Stimulated activated naive B cell treated with anti-CD40 and anti-IgM and Interleukin-4, amounts not matched to agents 10 μg/mL and 1 μg/mL and 100 μg/mL, for 72 hours (primary cell): ENCODE measurements around the gene ADAT1.
"Not testable (repeated sequence)": the region's sequence is repeated elsewhere in the genome, so short reads cannot be mapped to it uniquely, and the experiment has no call there.

Experiments
- ATAC-seq, 2 donors: fragments of 150-1000 bp; cut with Tn5 transposase; replicated peaks; 2 replicates each; pipeline ENCODE4 v1.10.0; 2021; ENCODE audit warnings: moderate library complexity in 1 of 2
- DNase-seq: peaks from one replicate; pipeline ENCODE4 v3.0.0; 2021
- H3K27ac Mint-ChIP-seq: one replicate; pipeline ENCODE4 v1.8.0; 2022; ENCODE audit warnings: mild to moderate bottlenecking, mixed read lengths
- H3K27me3 Mint-ChIP-seq, 2 donors: one replicate each; pipeline ENCODE4 v1.8.0; 2022; ENCODE audit warnings: mixed read lengths in 2 of 2
- H3K36me3 Mint-ChIP-seq, 2 donors: one replicate each; pipeline ENCODE4 v1.8.0; 2022; ENCODE audit warnings: mixed read lengths in 2 of 2, mild to moderate bottlenecking in 1 of 2
- H3K4me1 Mint-ChIP-seq, 2 donors: one replicate each; pipeline ENCODE4 v1.8.0; 2022; ENCODE audit warnings: mixed read lengths in 2 of 2, mild to moderate bottlenecking in 1 of 2
- H3K4me3 Mint-ChIP-seq, 2 donors: one replicate each; pipeline ENCODE4 v1.8.0; 2022; ENCODE audit warnings: mild to moderate bottlenecking in 2 of 2, mixed read lengths in 2 of 2, moderate library complexity in 1 of 2
- H3K9me3 Mint-ChIP-seq, 2 donors: one replicate each; pipeline ENCODE4 v1.8.0; 2022; ENCODE audit warnings: mixed read lengths in 2 of 2, mild to moderate bottlenecking in 1 of 2

The ADAT1 gene

DNA sequence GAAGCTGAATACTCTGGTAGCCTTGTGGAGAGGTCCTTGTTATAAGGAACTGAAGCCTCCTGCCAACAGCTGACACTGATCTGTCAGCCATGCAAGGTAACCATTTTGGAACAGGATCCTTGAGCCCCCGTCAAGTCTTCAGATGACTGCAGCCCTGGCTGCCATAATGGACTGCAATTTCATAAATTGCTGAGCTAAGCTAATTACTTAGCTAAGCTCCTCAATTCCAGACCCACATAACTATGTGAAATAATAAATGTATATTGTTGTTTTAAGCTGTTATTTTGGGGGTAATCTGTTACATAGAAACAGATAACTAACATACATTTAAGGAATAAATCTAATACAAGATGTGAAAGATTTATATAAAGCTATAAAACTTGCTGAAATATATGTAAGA, 16.6 kb downstream of the ADAT1 start:
- peaks cover 7 to 8% of the 10 kb centered on the region in 2 donors for H3K9me3 Mint-ChIP-seq
- ATAC-seq: no peak

DNA sequence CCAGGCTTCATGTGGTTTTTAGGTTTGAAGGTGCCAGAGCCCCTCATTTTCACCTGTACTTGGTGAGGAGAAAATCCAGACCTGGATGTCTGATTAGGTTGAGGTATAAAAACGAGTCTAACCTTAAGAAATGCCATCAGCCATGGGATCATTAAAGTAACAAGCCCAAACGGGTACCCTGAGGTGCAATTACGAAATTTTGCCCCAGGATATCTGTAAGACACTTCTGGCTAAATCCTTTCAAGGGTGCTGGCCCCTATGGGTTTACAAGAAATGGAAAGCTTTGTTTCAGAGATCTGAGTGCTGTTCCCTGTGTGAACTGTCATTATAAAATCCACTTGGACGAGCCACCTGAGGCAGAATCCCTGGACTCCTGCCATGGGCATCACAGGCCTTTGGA, 19.8 kb downstream of the ADAT1 start:
- Mint-ChIP-seq H3K9me3 (peaks cover 7 to 8% of the 10 kb centered on the region in 2 donors), H3K36me3 (peaks cover 56 to 78% of the 10 kb centered on the region in 2 donors), H3K4me3 (no peak overlapping the region), H3K27ac (no peak overlapping the region), H3K4me1 (no peaks in the 10 kb centered on the region), H3K27me3 (no peaks in the 10 kb centered on the region)
- DNase-seq (no peak), ATAC-seq (no peak)

More for the DNA sequence above, 16.6 kb downstream of the ADAT1 start:
- H3K4me1 Mint-ChIP-seq: no peaks in the 10 kb centered on the region
- H3K27ac Mint-ChIP-seq: no peak overlapping the region
- peaks cover 42 to 56% of the 10 kb centered on the region in 2 donors for H3K36me3 Mint-ChIP-seq
- no peak overlapping the region for H3K4me3 Mint-ChIP-seq
- no peak for DNase-seq
- no peaks in the 10 kb centered on the region for H3K27me3 Mint-ChIP-seq

DNA sequence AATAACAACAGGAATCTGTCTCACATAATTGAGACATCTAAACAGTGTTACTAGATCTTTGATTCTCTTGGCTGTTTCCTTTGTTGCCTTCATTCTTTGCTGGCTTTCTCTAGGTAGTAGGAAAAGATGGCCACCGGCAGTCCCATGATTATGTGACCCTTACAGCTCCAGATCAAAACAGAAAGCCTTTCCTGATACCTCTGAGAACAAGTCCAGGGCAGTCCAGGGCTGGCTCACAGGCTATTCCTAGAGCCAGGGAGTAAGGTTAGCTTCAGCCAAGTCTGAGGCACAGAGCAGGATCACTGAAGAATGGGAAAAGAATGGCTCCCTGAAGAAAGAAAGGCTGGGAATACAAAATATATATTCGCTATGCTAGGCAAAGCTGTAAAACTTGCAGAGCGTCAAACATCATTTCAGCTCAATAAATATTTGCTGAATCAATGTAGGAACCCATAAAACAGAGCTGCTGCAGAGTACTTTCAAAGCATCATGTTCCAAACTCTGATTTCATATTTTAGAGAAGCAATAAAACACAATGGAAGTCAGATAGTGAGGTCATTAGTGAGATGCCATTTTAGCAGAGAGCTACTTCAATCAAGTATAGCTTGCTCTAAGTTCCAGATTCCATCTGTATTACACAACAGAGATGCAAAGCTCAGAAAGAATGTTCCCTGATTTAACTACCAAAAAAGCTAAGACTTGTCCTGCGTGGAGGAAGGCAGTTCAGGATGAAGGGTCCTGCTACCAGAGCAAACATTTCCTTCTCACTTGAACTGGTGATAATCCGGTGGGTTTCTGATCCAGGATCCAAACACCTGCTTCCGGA, 23.4 kb downstream of the ADAT1 start:
- Mint-ChIP-seq H3K27me3 (no peaks in the 10 kb centered on the region), H3K4me1 (no peaks in the 10 kb centered on the region), H3K27ac (peak overlapping the region; percentile 47), H3K9me3 (peaks cover 9 to 13% of the 10 kb centered on the region in 2 donors), H3K4me3 (no peak overlapping the region), H3K36me3 (peaks cover 55 to 71% of the 10 kb centered on the region in 2 donors)
- DNase-seq: no peak
- ATAC-seq: no peak

DNA sequence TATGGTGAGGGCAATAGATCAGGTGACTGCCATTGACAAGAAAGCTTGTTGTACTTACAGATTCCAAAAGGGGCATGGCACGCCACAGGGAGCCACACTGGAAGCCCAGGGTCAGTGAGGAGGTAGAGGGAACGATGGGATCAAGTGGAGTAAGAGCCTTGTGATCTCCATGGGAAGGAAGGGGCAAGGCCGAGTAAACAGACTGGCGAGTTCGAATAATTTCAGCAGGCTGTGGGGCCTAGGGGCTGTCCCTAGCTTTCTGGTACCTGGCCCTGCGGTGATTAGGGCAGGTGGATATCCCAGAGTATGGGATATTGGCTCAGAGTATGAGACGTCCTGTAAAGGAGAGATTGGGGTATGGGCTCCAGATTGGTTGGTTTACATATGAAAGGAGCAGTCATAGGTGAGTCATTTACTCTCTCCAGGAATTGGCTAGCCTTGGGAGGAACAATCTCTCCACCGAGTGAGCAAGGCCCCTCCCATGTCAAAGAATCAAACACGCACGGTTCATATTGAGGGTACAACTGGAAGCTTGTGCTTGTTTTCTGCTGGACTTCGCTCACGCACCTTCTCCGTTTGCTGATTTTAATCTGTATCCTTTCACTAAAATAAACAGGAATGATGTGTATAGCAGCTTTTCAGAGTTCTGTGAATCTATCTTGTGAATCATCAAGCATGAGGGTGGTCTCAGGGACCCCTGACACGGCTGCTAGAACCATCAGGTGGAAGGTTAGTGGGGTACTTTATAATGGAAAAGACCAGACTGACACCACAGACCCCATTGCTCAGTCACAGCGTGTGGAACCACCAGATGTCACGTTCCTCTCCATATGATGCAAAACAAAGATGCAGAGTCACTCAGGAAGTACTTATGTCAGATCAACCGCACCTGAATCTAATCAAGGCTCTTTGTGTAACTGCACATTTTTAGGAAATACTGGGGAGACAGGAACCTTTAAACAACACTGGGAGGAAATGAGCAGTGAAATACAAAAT, 29.0 kb downstream of the ADAT1 start:
- peaks cover 2 to 5% of the 10 kb centered on the region in 2 donors for H3K9me3 Mint-ChIP-seq
- no peak overlapping the region for H3K4me3 Mint-ChIP-seq
- H3K36me3 Mint-ChIP-seq: peaks cover 20 to 40% of the 10 kb centered on the region in 2 donors
- peak overlapping the region; percentile 47 for H3K27ac Mint-ChIP-seq
- DNase-seq (no peak), ATAC-seq (no peak)
- H3K4me1 Mint-ChIP-seq: peaks cover 0 to 3% of the 10 kb centered on the region in 2 donors
- H3K27me3 Mint-ChIP-seq: no peaks in the 10 kb centered on the region

DNA sequence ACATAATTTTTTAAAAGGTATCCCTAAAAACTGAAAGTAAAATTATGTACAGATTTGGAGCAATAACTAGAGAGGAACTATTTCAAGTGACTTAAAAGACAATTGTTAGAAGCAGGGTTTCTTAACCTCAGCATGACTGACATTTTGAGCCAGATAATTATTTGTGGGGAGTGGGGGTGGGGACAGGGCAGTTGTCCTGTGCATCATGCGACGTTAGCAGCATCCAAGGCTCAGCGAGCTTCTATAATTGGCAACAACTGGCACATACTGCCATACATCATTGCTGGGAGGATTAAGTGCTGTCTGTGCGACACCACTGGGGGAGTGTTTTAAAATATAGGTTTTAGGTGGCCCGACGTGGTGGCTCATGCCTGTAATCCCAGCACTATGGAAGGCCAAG, 29.8 kb downstream of the ADAT1 start:
- H3K4me1 Mint-ChIP-seq: peaks cover 0 to 3% of the 10 kb centered on the region in 2 donors
- H3K4me3 Mint-ChIP-seq: no peak overlapping the region
- peaks cover 2 to 5% of the 10 kb centered on the region in 2 donors for H3K9me3 Mint-ChIP-seq

DNA sequence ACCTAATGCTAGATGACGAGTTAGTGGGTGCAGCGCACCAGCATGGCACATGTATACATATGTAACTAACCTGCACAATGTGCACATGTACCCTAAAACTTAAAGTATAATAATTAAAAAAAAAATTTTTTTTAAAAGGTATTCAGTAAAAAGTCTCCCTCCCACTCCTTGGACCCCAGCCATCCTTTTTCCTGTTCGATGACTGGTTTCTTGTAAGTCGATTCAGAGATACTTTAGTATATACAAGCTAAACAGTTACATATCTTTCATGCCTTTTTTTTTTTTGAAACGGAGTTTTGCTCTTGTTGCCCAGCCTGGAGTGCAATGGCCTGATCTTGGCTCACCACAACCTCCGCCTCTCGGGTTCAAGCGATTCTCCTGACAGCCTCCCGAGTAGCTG, 31.2 kb downstream of the ADAT1 start:
- H3K9me3 Mint-ChIP-seq, DNase-seq, H3K4me3 Mint-ChIP-seq, H3K27ac Mint-ChIP-seq, H3K4me1 Mint-ChIP-seq, H3K27me3 Mint-ChIP-seq, ATAC-seq: not testable (repeated sequence)
- H3K36me3 Mint-ChIP-seq: peaks cover 14 to 33% of the 10 kb centered on the region in 2 donors

More for the DNA sequence above, 29.8 kb downstream of the ADAT1 start:
- Mint-ChIP-seq H3K36me3 (peaks cover 25 to 46% of the 10 kb centered on the region in 2 donors), H3K27me3 (no peaks in the 10 kb centered on the region), H3K27ac (no peak overlapping the region)
- DNase-seq: no peak
- ATAC-seq: no peak

DNA sequence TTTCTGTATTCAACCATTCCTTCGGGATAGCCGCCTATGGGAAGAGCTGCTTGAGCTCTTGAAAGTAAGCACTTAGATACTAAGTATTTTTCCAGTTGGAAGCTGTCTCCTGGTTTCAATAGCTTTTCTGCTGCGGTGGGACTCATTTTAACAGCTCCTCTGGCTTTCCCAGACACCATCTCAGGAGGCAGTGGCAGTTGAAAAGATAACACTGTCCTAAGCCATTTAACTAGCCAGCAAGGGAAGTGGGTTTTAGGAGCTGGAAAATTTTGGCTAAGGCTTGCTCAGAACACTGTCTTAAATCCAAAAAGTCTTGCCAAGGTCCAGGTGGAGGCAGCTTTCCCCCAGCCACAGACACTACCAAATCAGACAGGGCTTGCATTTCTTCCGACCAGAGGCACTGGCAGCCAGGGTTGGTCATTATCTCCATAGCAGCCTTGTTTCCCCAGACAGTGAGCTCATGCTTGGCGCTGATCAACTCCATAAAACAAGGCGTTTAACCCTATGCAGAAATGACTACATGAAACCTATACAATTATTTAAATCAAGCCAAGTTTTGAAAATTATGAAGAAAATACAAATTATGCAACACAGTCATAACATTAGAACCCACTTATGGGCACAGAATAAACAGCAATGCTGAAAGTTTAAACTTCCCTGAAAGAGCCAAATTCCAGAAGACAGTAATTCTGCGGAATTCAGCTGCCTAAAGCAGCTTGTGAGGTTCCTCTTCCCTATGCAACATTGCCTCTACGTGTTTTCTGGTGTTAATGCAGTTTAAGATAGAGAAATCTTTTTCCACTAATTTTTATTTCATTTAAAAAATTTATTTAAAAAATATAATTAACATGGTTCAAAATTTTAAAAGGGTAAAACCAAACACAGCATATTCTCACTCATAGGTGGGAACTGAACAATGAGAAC, 31.9 kb downstream of the ADAT1 start:
- H3K4me1 Mint-ChIP-seq: peaks cover 0 to 3% of the 10 kb centered on the region in 2 donors
- ATAC-seq (no peak), DNase-seq (no peak)
- no peak overlapping the region for H3K27ac Mint-ChIP-seq
- H3K9me3 Mint-ChIP-seq: no peaks in the 10 kb centered on the region
- H3K36me3 Mint-ChIP-seq: peaks cover 12 to 30% of the 10 kb centered on the region in 2 donors
- H3K4me3 Mint-ChIP-seq: no peak overlapping the region
- H3K27me3 Mint-ChIP-seq: no peaks in the 10 kb centered on the region

DNA sequence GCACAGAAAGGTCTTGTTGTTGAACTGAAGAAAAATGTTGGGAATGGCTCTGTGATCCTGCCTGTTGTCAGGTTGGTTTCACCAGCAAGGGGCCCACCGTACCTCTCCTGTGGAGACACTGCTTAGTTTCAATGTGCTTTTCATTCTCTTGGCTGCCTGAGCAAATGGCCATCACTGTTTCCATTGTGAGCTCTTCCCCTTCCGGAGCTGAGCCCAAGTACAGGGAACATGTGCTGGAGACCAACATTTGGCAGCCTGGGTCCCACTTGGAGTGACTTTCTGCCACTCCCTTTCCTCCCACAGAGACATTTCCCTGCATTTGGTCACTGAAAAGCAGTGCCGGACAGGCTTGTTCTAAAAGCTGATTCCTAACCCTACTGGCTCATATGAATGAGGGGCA, 33.8 kb downstream of the ADAT1 start:
- no peaks in the 10 kb centered on the region for H3K27me3 Mint-ChIP-seq
- H3K36me3 Mint-ChIP-seq: peaks cover 22 to 39% of the 10 kb centered on the region in 2 donors
- DNase-seq (no peak), ATAC-seq (no peak)
- H3K4me1 Mint-ChIP-seq: peaks cover 12 to 13% of the 10 kb centered on the region in 2 donors
- no peak overlapping the region for H3K4me3 Mint-ChIP-seq
- H3K27ac Mint-ChIP-seq: no peak overlapping the region
- no peaks in the 10 kb centered on the region for H3K9me3 Mint-ChIP-seq

DNA sequence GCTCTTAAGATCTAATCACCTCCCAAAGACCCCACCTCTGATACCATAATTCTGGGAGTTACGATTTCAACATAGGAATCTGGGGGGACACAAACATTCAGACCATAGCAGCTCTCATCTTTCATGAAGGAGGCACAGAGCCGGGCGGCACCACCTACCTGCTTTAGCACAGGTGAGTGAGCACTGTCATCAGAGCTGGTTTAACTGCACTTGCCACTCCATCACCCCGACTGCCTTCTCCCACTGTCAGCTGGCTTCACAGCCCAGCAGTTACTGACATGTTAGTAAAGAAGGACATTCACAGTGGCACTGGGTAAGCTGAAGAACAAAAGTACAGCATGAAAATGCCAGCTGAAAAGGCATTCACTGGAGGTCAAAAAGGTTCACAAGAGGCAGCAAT, 34.4 kb downstream of the ADAT1 start:
- H3K9me3 Mint-ChIP-seq: no peaks in the 10 kb centered on the region
- H3K36me3 Mint-ChIP-seq: peaks cover 22 to 33% of the 10 kb centered on the region in 2 donors
- DNase-seq (no peak), ATAC-seq (no peak)
- no peak overlapping the region for H3K27ac Mint-ChIP-seq
- H3K4me3 Mint-ChIP-seq: no peak overlapping the region
- no peaks in the 10 kb centered on the region for H3K27me3 Mint-ChIP-seq
- peaks cover 15 to 18% of the 10 kb centered on the region in 2 donors for H3K4me1 Mint-ChIP-seq

DNA sequence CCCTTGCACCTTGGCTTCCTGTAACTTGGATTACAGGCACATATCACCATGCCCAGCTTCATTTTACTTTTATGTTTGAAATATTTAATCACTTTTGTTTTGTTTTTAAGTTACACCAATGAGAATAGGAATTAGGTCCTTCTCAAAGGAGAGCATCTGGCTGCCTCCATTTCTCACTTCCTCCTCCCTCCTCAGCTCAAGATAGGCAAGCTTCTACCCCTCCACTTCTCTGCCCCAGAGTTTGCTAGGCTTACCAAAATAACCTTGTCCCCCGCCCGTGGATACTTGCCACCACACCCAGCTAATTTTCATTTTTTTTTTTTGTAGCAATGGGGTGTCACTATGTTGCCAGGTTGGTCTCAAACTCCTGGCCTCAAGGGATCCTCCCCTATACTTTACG, 39.0 kb downstream of the ADAT1 start:
- Mint-ChIP-seq H3K27me3 (no peaks in the 10 kb centered on the region), H3K27ac (peak overlapping the region; percentile 5), H3K36me3 (peaks cover 22 to 31% of the 10 kb centered on the region in 2 donors), H3K9me3 (no peaks in the 10 kb centered on the region), H3K4me1 (peaks cover 21 to 38% of the 10 kb centered on the region in 2 donors), H3K4me3 (peak overlapping the region in 1 of 2 donors; percentile 1)
- DNase-seq: no peak
- ATAC-seq: peak; percentile 87 to 90

DNA sequence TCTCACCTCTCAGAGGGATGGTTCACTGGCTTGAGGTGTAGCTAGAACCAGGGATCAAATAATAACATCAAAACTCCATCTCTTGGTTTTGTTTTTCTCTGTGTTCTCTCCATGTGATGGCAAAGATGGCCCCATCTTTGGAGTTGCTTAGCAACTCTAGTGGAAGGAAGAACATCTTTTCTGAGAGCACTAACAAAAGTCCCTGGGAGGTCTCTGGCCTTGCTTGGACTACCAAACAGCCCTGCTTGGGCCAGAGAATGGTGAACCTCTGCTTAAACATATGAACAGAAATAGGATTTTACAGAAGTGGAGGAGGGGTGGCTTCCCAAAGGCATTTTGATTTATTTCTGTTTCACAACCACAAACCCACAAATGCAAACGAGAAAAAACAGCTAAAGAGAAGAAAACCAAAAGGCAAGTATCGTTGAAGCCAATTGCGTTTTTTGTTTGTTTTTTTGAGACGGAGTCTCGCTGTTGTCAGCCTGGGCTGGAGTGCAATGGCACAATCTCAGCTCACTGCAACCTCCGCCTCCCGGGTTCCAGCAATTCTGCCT, 43.7 kb downstream of the ADAT1 start:
- H3K4me3 Mint-ChIP-seq: no peak overlapping the region
- peak; percentile 15 to 45 for ATAC-seq
- no peak for DNase-seq
- H3K9me3 Mint-ChIP-seq: no peaks in the 10 kb centered on the region
- no peak overlapping the region for H3K27ac Mint-ChIP-seq
- no peaks in the 10 kb centered on the region for H3K27me3 Mint-ChIP-seq
- peaks cover 26 to 29% of the 10 kb centered on the region in 2 donors for H3K36me3 Mint-ChIP-seq
- peaks cover 16 to 48% of the 10 kb centered on the region in 2 donors for H3K4me1 Mint-ChIP-seq

DNA sequence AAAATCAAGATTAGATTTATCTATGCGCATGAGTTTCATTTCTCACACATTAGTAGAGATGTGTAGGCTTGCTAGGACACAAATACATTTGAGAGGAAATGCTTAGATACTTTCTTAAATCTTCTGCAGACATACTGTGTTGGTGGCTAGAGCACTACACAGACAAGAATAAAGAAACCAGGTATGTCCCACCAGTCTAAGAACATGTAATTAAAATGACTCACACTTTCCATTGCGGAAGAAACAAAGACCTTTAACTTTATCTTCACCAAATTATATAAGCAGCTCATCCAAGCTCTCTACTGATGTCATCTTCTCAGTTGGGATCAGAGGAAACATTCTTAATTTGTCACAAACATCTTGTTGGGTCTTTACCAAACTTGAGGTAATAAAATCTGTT, 44.4 kb downstream of the ADAT1 start:
- Mint-ChIP-seq H3K27ac (no peak overlapping the region), H3K36me3 (peaks cover 30 to 32% of the 10 kb centered on the region in 2 donors), H3K9me3 (no peaks in the 10 kb centered on the region), H3K4me3 (no peak overlapping the region), H3K4me1 (peaks cover 17 to 47% of the 10 kb centered on the region in 2 donors), H3K27me3 (no peaks in the 10 kb centered on the region)
- no peak for ATAC-seq
- DNase-seq: no peak

DNA sequence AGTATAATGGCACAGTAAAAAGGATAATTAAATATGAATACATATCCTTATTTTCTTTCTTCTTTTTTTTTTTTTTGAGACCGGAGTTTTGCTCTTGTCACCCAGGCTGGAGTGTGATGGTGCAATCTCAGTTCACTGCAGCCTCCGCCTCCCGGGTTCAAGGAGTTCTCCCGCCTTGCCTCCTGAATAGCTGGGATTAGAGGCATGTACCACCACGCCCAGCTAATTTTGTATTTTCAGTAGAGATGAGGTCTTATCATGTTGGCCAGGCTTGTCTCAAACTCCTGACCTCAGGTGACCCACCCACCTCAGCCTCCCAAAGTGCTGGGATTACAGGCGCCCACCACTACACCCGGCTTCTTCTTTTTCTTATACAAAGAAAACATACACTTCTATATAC, 44.9 kb downstream of the ADAT1 start:
- Mint-ChIP-seq H3K27ac (no peak overlapping the region), H3K9me3 (no peaks in the 10 kb centered on the region), H3K4me3 (no peak overlapping the region), H3K4me1 (peaks cover 20 to 52% of the 10 kb centered on the region in 2 donors), H3K27me3 (no peaks in the 10 kb centered on the region), H3K36me3 (peaks cover 35 to 36% of the 10 kb centered on the region in 2 donors)
- DNase-seq (no peak), ATAC-seq (no peak)
